ENCODE data around the gene APLP2.
"Not testable (repeated sequence)": the region's sequence is repeated elsewhere in the genome, so short reads cannot be mapped to it uniquely, and the experiment has no call there.

Gene APLP2

DNA sequence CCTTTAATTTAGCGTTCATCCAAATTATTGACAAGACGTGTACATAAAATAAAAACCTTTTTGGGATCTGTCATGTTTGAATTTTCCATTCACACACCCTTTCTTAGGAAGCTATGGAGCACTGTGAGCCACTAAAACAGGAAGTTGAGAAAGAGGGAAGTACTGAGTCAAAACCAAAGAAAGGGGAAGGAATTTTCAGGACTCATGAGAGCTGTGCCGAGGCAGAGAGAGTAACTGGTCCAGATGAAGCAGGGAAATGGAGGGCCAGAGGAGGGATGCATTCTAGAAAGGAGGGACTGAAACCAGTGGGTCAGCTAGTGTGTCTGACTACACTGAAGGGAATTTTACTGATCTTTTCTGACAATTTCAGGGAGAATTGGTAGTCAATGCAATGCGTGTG, 24.9 kb downstream of the APLP2 start:
- DNase-seq, result no peak

DNA sequence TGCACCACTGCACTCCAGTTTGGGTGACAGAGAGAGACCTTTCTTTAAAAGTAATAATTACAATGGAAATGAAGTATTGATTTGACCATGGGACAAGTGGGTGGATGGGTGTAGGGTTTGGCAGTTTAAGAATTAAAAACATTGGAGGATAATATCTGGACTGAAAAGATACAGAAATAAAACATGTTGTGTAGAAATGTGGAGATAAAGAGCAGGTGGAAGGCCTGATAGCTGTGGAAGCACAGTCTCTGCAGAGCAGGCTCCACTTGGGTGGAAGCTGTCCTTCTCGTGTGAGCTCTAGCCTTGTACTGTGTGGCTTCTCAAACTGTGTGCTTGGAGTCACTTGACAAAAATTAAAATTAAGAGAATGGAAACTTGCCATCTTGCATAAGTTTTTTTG, 25.6 kb downstream of the APLP2 start:
- no peak for DNase-seq

DNA sequence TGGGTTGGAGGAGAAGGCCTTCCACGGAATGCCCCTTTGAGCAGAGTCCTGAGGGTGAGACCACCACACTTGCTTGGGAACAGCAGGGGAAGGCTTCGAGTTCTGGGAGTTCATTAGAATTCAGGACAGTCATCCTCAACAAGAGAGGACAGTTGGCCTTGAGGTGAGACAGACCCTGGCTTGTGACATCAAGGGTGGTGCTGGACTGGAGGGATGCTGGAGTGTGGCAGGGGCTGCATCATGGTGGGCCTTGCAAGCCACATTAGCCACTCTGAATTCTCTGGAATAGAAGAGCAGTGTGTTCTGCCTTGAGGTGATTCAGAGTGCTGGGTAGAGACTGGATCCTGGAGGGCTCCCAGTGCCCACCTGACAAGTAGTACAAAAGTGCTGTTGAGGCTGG, 26.3 kb downstream of the APLP2 start:
- no peak for DNase-seq

DNA sequence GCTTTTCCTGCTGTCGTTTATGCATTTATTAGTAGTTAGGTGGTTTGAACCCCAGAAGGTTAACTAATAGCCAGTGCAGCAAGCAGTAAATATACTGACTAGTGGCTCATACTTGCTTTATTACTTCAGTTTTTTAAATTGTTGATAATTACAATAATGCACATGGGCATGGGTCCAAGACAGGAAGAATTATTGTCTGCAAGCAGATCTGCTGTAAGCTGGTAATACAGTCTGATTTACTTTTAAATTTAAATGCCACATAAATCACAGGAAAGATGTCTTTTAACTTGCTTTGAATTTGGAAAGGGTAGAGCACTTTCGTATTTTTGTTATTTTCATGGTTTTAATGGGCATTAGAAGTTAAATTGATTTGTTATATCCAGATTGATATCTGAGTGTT, 27.1 kb downstream of the APLP2 start:
- no peak for DNase-seq

DNA sequence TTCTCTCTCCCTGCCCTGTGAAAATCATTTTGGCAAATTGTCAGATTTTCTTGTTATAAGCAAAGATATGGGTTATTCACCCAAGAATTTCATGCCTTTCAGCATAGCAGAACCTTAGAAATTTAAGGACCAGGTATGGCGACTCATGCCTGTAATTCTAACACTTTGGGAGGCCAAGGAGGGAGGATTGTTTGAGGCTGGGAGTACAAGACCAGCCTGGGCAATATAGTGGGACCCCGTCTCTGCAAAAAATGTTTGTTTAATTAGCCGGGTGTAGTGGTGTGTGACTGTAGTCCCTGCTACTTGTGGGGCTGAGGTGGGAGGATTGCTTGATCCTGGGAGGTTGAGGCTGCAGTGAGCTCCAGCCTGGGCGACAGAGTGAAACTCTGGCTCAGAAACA, 27.6 kb downstream of the APLP2 start:
- no peak for DNase-seq

DNA sequence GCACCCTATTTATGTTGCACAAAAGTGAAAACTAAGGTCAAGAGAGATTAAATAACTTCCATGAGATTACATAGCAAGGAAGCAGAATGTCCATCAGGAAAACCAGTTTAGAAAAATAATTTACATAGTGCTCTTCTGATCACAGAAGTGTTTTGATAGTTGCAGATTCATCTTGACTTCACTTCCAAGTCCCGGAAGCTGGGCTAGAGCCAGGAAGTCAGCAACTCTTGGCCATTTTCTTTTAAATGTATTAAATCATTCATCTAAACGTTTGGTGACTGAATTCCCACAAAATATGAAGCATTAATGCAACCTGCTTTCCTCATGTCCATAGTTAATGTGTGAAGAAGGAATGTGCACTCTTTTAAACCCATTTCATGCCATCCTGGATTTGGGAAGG, 29.7 kb downstream of the APLP2 start:
- DNase-seq, result no peak

DNA sequence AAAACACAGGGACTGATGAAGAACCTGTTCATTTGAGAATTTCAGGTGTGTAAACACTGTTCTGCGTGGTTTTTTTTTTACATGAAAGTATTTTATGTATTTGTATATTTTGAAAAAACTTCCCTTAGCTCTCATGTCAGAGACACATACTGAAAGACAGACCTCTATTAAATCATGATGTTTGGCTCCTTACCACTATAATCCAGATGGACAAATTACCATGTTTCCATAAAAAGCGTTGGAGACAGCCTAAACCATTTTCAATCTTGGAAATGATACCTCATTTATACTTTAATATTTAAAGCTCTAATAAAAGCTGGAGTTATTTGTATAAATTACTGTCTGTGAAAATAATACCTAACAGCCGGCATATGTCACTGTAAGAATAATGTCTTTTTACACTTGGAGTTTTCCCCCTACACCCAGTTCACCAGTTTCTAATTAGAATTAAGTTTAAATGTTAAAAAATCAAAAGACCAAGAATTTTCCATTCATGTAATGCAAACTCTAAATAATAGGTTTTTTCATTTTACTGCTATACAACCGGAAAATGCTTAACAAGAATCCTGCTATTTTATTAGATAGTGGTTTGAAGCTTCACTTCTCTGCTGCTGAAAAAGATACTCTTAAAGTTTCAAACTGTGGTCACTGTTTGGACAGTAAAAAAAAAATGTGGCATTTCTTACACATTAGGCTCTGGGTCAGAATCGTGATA, 30.8 kb downstream of the APLP2 start:
- DNase-seq, result no peak

DNA sequence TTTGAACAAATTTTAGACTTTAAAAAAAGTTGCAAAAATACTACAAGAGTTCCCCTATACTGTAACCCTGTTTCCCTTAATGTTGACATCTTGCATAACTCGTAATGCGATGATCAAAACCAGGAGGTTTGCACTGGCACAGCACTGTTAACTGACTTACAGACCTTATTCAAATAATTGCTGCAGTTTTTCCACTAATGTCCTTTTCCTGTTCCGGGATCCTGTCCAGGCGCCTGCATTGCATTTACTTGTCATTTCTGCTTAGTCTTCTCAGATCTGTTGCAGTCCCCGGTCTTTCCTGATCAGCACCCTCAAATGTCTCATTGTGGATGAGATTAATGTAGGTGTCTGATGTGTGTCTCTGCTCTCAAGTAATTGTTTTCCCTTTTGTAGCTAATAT, 32.0 kb downstream of the APLP2 start:
- no peak for DNase-seq

DNA sequence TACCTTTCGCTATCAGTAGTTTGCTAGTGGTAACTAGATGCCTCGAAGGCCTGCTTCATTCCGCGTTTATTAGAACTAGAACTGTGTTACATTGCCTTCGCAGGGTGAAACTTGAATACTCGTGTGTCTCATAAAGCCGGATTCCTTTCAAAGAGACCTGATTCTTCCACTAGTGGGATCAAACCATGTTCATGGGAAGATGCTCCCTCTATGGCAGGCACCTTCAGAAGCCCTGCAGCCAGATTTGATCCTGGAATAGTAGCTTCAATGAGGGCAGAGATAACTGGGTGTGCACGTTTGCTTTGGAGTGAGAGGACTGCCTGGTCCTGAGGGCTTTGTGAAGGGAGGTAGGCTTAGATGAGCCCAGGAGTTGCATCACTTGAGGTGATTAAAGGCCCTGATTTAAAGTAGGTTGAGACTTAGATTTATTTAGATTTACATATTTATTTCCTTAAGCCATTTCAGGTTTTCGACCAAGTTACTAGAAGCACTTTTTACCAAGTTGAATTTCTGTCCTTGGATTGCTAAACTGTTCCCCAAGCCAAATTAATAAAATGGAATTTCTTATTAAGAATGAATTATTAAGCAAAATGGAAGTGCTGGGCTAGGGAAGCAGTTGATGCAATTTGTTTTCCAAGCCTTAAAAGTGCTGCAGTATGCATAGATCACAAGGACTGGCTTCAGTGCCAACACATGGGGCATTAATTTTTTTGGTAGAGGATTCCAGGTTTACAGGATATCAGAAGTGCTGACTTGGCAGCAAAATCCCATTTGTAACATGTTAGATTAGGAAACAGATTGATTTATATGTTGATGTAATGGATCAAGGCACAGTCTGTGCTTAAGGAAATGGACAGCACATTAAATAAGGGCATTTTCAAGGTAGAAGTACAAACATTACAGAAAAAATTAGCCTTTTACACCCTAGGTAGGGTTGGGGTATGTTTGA, 32.9 kb downstream of the APLP2 start:
- no peak for DNase-seq

DNA sequence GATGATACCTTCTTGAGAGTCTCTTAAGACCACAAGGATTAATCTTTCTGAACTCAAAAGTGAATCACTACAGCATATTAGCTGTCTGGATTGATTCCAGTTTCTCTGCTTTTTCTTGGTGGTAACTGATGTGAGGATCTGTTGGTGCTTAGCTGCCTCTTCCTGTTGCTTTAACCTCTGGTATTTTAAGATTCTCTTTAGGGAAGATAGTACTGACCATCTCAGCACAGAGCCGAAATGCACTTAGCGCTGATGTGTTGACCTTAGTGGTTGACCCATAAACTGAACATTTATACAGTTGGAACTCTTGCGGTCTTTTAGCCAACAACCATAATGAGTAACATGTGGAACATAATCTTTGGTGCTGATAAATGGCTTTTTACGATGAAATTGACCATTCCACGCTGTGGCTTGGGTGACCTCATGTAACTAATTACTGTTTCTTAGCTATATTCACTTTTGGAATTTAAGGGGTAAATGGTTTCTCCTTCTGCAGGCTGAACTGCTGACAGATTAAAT, 33.7 kb downstream of the APLP2 start:
- no peak for DNase-seq

DNA sequence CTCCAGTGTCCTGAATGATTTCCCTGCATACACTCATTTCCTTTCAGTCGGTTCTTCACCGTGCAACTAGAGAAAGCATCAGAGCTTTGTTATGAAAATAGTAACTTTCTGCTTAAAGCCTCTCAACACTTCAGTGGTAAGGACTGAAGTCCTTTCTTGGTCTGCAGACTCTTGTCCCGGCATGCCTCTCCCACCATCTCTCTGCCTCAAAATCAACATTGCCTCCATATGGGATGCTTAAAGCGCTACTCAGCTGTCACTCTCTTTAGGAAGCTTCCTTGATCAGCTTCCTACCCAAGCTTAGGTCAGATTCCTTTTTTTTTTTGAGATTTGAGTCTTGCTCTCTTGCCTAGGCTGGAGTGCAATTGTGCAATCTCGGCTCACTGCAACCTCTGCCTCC, 36.7 kb downstream of the APLP2 start:
- DNase-seq, result no peak

DNA sequence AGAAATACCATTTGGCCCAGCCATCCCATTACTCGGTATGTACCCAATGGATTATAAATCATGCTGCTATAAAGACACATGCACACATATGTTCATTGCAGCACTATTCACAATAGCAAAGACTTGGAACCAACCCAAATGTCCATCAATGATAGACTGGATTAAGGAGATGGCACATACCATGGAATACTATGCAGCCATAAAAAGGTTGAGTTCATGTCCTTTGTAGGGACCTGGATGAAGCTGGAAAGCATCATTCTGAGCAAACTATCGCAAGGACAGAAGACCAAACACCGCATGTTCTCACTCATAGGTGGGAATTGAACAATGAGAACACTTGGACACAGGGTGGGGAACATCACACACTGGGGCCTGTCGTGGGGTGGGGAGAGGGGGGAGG, 39.0 kb downstream of the APLP2 start:
- not testable (repeated sequence) for DNase-seq

DNA sequence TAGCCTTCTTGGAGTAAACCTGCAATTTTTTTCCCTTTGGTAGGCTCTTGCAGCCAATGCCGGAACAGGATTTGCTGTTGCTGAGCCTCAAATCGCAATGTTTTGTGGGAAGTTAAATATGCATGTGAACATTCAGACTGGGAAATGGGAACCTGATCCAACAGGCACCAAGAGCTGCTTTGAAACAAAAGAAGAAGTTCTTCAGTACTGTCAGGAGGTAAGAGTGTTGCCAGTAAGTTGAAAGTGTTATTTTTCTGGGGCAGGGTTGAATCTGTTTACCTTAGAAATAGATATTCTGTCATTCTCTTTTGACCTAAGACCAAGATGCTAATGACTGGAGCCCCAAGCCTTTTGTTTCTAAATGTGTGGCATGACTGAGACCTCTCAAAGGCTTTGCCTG, 39.7 kb downstream of the APLP2 start:
- no peak for DNase-seq

DNA sequence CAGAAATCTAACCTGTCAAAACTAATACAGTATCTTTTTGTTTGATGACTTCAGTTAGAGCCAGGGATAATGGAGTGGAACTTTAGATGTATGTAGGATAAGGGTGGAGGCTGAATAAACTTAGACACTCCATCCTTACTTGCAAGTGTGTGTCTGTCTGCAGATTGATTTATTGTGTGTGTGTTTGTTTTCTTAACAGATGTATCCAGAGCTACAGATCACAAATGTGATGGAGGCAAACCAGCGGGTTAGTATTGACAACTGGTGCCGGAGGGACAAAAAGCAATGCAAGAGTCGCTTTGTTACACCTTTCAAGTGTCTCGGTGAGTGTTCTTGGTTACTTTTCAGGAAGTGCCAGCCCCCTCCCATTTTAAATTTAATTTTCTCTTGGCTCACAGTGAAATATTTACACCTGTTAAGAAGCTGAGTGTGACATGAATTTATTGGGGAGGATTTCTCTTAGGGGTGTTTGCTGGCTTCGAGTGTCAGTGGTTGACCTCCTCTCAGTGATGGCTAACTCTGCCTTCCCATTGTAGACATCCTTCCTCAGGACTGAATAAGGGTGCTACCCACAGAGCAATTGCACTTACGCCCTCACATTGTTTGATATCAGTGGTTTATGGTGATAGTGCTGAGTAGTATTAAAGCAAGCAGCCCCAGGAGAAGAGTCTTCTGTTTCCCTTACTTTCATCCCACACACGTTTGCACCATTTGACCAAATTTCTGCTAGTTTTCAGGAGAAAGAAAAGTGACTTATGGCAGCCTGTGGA, 40.8 kb downstream of the APLP2 start:
- DNase-seq, result no peak

DNA sequence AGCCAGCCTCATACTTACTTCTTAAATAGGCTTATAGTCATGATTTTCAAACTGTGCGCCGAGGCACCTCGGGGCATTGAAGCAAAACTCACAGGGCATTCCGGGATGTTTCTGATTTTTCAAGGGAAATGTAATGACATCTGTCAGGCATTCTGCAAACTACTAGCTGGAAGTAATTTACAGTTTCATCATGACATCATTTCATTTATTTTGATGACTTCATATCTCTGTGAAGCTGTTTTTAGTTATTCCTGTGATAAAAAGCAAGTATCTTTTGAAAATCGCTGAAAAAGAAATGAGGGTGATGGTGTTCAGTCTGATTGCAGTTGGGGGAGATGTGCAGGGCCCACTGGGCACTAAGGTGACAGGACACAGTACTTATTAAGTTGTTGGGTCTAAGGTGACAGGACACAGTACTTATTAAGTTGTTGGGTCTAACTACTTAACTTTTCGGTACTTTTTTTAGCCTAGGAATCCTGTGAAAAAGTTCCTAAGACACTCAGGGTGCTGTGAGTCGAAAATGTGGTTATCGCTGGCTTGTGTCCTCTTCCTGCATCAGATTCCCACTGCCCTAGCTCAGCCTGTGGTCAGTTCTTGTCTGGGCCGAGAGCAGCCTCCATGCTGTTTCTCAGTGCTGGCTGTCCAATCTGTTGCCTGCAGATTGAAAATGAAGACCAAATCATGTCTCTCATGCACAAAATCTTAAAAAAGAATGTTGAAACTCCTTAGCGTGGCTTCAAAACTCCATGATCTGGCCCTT, 42.6 kb downstream of the APLP2 start:
- no peak for DNase-seq

DNA sequence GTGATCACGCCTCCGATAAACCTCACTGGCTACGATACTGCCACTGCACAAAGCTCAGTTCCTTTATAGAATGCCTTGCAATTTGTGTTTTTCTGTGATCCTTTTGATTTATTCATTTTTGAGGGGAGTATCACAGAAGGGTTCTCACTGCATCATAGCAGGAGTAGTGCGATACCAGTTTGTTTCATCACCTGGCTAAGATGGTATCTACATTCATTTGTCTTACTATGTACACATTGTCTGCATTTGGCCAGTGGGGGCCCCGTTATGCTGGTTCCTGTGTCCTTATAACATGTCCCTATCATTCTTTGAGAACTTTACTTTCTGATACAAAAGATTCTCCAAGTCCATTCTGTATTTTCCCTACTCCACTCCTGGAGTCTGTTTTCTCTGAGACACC, 44.6 kb downstream of the APLP2 start:
- no peak for DNase-seq

DNA sequence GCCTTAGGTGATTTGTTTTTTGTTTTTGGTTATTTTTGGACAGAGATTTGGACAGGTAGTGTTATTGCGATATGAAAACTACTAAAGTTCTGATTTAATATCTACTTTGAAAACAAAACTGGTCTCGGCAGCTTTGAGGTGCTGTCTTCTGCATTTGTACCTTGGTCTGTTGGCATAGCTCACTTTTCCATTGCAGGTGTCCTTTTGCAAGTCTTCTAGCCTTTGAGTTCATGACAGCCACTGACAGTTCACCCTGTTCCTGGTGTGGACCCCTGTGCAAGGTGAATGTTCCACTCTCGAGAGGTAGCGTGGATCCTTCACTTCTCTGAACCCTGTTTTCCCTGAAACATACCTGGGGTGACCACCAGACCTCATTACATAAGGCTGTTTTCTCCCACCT, 45.0 kb downstream of the APLP2 start:
- DNase-seq, result no peak

DNA sequence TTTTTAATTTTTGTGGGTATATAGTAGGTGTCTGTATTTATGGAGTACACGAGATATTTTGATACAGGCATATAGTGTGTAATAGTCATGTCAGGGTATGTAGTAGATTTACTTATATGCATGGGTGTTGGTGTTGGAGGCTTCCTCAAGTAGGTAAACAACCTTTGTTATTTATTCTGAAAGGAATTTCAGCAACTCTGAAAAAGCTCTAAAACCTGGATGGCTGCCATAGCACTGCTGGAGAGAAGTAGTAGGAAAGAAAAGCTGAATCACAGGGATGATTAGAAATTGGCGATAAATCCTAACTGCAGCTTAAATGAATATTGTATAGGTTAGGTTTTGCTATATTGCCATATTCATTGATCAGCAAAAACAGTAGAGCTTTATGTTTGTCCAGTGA, 45.5 kb downstream of the APLP2 start:
- no peak for DNase-seq

DNA sequence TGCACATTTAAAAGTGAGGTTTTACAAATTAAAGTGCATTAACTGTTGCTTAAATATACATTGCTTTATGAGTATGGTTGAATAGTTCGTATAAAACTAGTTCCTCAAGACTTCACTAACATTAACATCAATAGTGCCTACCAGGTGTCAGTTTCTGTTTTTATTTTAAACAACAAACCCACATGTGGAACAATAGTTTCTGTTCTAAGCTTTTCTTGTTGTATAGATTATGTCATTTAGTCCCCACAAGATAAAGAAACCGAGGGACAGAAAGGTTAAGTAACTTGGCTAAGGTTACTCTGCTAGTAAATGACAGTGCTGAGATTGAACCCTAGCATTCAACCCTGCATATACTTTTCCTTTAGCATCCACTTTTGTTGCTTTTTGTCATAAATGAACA, 48.5 kb downstream of the APLP2 start:
- no peak for DNase-seq

DNA sequence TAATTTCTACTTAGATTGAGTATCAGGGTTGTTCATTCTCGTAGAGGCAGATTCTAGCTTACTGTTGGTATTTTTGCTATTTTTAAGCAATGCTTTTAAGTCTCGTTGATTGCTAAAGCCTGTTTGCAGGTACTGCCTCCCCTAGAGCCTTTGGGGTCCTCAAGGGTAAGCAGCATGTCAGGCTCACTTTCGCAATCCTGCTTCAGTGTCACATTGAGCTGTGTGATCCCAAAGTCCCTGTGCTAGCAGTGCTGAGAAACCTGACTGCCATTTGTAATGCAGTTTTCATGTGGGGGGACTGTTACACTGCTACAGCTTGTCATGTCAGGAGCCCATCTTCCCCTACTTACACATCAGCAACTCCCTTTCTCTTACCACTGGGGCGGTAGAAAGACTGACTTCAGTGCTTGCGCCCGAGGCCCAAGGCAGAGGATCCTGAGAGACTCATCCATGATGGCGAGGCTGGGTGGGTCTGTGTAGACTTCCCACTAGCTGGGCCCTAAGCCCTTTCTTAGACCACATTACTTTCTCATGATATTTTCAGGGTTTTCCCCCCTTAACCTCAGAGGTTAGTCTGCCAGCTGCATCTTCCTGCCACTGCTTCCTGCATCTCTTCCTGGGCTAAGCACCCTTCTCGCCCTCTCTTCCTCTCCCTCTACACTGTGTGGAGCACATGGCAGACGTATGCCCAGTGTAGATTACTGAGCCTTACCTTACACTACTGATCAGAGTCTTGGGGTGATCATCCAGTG, 49.1 kb downstream of the APLP2 start:
- no peak for DNase-seq

DNA sequence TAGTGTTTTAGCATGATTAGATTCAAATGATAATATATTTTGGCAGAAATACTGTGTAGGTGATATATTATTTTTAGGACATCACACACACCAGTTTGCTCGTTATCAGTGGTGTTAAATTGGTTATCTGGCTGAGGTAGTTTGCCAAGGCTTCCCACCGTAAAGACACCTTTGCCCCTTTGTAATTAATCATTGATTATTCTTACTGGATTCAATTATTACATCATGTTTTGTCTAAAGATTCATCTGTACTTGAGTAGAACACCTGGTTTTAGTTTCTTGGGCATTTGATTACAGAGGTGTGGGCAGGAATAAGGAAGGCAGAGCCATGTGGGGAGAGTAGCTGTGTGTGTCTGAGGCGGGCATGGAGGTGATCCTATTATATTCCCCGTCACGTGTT, 50.4 kb downstream of the APLP2 start:
- DNase-seq, result no peak

DNA sequence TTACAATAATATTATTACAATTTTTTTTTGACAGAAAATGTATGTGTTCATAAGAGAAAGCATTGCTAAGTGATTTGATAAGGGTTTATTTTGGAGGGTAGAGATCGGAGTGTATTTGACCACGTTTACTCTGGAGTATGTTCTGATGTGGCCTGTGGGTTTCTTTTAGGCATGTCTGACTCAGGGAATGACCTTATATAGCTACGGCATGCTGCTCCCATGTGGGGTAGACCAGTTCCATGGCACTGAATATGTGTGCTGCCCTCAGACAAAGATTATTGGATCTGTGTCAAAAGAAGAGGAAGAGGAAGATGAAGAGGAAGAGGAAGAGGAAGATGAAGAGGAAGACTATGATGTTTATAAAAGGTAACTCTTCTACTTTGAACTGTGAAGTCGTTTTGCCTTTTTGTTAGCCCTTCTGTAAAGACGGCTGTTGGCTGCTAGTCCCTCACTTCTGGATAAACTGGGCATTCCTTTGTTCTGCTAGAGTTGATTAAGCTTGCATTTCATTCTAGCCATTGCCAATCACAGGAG, 51.8 kb downstream of the APLP2 start:
- DNase-seq, result no peak
